Activated CD4-positive, alpha-beta memory T cell treated with anti-CD3 and anti-CD28 coated beads, Interleukin-2, amount 10 ng/mL, durations not matched to agents 7 days and 5 days (primary cell): ENCODE results near the gene GRAMD2A. TPM values are rescaled to one million over a fixed set of nuclear protein-coding genes. Genes with fewer than 3 reads are reported as not detected.
"Not testable (repeated sequence)": the region's sequence is repeated elsewhere in the genome, so short reads cannot be mapped to it uniquely, and the experiment has no call there.

Experiments used
- CTCF ChIA-PET: fragments of 350-600 bp; sonication (Branson Sonifier 250); formaldehyde crosslinking; loops from one replicate; lab custom pipeline; 2021; ENCODE audit warnings: antibody characterized with exemption, inconsistent platforms; lab: Charles Lee
- POLR2A ChIA-PET: fragments of 350-600 bp; sonication (Branson Sonifier 250); formaldehyde crosslinking; loops from one replicate; lab custom pipeline; 2021; ENCODE audit warnings: antibody characterized with exemption; lab: Charles Lee
- DNase-seq: peaks from one replicate; pipeline ENCODE4 v3.0.0-alpha.2; 2020
- H3K27ac Mint-ChIP-seq: one replicate; pipeline ENCODE4 v1.8.0; 2021; ENCODE audit warnings: mild to moderate bottlenecking, mixed read lengths
- H3K27me3 Mint-ChIP-seq: one replicate; pipeline ENCODE4 v1.8.0; 2021; ENCODE audit warnings: mixed read lengths
- H3K36me3 Mint-ChIP-seq: one replicate; pipeline ENCODE4 v1.8.0; 2021; ENCODE audit warnings: low read depth, mixed read lengths
- H3K4me1 Mint-ChIP-seq: one replicate; pipeline ENCODE4 v1.8.0; 2021; ENCODE audit warnings: mixed read lengths
- H3K4me3 Mint-ChIP-seq: one replicate; pipeline ENCODE4 v1.8.0; 2021; ENCODE audit warnings: mild to moderate bottlenecking, mixed read lengths
- H3K9me3 Mint-ChIP-seq: one replicate; pipeline ENCODE4 v1.8.0; 2021; ENCODE audit warnings: mixed read lengths
- total RNA-seq, 2 experiments: library from RNA; stranded (reverse); gene quantifications; one replicate each; pipeline ENCODE4 v1.2.3, GENCODE V29; 2021

The GRAMD2A gene
- total RNA-seq, 2 experiments from 2014 or later: not detected

DNA sequence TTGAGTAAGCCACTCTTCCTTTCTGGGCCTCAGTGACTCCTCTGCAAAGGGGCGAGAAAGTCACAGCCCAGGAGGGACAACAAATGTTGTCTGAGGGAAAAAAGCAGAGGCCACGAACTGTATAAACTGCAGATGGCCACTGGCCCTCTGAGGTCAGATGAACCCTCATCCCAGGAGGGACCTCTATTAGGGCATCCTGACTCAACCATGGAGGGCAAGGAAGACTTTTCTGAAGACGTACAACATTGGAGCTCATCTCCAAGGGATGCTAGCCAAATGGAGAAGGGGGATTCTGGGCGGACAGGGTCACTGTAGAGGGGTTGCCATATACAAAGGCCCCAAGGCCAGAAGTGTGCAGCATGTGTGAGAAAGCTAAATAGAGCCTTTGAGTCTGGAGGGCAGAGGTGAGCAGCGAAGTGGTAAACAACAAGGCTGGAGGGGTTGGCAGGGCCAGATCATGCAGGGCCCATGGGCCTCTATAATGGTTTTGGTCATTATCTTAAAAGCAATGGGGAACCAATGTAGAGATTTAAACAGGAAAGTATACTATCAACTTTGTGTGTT lies 16.7 kb downstream of the GRAMD2A start:
- DNase-seq: no peak
- Mint-ChIP-seq H3K36me3 (no peaks in the 10 kb centered on the region), H3K27me3 (peaks cover 33% of the 10 kb centered on the region), H3K4me3 (no peak overlapping the region), H3K27ac (no peak overlapping the region), H3K4me1 (no peaks in the 10 kb centered on the region), H3K9me3 (no peaks in the 10 kb centered on the region)
- CTCF ChIA-PET: interaction anchor here (1.5 kb wide), 1 partner anchor 16 kb away, joined by 3 read pairs; no protein-coding TSS in a partner anchor
- POLR2A ChIA-PET: no interaction called here

DNA sequence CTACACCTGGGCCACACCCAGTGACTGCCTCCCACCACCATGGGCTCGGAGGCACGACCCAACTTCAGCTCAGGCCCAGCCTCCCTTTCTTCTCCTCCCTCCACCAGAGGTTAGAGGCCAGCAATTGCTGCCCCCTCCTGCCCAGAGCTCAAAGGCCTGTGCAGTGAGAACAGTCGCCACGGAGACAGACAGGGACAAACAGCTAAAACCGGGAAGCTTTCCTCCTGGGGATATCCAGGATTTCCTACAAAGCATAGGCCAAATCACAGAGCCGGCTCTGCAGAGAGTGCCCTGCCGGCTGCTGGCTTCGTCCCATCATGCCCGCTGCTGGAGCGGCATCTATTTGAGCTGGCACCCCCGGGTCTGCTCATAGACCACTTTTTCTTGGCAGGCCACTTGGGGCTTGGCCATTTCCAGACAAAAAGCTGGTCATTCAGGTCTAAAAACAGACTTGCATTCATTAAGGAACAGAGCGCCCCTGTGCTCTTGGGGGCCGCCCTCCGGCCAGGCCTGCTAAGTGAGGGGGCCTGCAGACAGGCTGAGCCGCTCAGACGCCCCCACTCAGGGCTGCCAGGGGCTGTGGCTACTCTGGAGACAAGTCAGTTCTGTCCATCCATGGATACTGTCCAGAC lies 17.5 kb downstream of the GRAMD2A start:
- no peaks in the 10 kb centered on the region for H3K9me3 Mint-ChIP-seq
- ChIA-PET POLR2A (no interaction called here), CTCF (no interaction called here)
- H3K4me3 Mint-ChIP-seq: no peak overlapping the region
- H3K27me3 Mint-ChIP-seq: peaks cover 33% of the 10 kb centered on the region
- DNase-seq: no peak
- no peaks in the 10 kb centered on the region for H3K4me1 Mint-ChIP-seq
- H3K27ac Mint-ChIP-seq: no peak overlapping the region
- no peaks in the 10 kb centered on the region for H3K36me3 Mint-ChIP-seq

DNA sequence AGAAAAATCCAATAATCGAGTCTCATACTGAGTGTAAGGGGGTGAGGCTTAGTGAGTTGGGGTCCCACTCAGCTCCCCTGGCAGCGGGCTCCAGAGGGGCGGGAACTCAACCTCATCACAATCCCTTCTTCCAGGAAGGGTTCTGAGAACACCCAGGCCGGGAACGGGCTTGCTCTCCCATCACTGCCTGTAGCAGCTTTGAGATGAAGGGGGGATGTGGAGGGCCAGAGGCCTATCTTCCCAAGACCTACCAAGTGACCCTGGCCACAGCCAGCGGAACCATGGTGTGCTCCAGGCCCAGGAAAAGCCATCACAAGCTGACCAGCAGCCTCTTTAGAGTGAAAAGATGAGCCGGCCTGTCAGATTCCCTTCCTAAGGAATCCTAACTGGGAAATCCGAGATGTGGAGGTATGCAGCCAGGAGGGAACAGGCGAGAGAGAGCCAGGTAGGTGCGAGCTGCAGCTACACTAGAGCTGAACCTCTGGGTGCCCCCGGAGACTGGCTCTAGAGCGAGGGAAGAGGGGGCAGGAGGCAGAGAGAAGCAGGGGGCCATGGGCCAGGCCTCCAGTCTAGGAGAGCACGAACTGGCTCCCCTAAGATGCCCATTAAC lies 18.5 kb downstream of the GRAMD2A start:
- Mint-ChIP-seq H3K27ac (no peak overlapping the region), H3K9me3 (no peaks in the 10 kb centered on the region), H3K4me1 (no peaks in the 10 kb centered on the region), H3K36me3 (no peaks in the 10 kb centered on the region), H3K4me3 (no peak overlapping the region), H3K27me3 (peaks cover 30% of the 10 kb centered on the region)
- POLR2A ChIA-PET: no interaction called here
- CTCF ChIA-PET: interaction anchor here (0.7 kb wide), 1 partner anchor 149 kb away, joined by 5 read pairs; no protein-coding TSS in a partner anchor
- no peak for DNase-seq

DNA sequence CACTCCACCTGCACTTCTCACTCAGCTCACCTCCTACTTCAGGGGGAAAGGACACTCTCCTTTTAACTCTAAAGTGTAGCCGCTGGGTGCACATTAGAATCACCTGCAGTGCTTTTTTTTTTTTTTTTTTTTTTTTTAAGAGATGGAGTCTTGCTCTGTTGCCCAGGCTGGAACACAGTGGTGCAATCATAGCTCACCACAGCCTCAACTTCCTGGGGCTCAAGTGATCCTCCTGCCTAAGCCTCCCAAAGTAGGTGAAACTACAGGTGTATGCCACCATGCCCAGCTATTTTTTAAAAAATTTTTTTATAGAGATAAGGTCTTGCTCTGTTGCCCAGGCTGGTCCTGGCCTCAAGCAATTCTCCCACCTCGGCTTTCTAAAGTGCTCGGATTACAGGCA lies 20.8 kb downstream of the GRAMD2A start:
- Mint-ChIP-seq H3K36me3 (no peaks in the 10 kb centered on the region), H3K27me3 (peaks cover 17% of the 10 kb centered on the region), H3K27ac (no peak overlapping the region), H3K9me3 (no peaks in the 10 kb centered on the region), H3K4me3 (no peak overlapping the region), H3K4me1 (no peaks in the 10 kb centered on the region)
- ChIA-PET POLR2A (no interaction called here), CTCF (no interaction called here)
- no peak for DNase-seq

DNA sequence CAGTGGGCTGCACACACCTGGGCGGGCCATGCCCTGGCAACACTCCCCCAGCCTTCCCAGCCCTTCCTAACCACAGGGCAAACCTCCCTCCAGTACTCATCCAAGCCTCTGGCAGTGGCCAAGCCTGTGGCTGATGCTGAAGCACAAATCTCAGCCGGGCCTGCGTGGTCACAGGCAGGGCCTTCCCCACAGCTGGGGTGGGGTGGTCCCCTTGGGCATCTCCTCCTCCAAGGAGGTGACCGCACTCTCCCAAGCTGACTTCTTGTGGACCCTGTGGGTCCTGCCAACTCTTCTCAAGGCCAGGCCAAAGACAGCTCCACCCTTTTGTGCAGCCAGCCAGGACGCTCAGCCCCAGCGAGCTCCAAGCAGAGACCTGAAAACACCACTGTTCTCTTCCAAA lies 21.4 kb downstream of the GRAMD2A start:
- Mint-ChIP-seq H3K27ac (no peak overlapping the region), H3K27me3 (peaks cover 11% of the 10 kb centered on the region), H3K9me3 (no peaks in the 10 kb centered on the region), H3K4me3 (no peak overlapping the region), H3K4me1 (no peaks in the 10 kb centered on the region), H3K36me3 (no peaks in the 10 kb centered on the region)
- DNase-seq: no peak
- CTCF ChIA-PET: no interaction called here
- POLR2A ChIA-PET: interaction anchor here (1.1 kb wide), 1 partner anchor 14 kb away, joined by 3 read pairs; no protein-coding TSS in a partner anchor

DNA sequence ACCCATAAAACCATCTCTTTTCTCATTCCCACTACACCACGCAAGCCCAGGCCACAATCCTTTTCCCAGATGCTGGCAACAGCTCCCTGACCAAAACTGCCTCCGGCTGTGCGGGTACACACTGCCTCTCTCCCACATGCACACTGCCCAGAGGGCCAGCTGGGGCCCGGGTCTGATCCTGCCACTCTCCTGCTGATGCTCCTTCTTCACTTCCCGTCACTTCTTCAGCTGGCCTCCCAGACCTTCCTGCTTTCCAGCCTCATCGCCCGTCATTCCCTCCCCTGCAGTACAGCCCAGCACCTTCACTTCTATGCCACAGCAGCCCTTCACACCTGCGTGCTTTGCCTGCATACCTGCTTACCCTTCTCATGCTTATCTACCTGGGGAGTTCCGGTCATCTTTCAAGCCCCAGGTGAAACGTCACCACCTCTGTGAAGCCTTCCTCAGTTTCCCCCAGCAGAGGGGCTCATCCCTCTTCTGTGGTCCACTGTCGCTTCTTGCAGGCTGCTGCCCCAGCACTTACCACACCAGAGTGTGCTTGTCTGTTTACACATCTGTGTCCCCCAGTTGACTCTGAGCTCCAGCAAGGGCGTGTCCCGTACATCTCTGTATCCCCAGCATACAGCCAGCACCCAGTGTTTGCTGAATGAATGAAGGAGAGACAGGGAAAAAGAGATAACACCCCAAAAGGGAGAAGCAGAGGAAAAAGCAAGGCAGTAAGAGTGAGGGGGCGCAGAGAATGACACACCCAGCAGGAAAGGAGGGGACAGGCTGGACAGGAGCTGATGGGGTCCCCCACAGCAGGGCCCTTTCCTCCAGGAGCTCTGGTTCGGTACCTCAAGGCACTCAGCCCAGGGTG lies 22.2 kb downstream of the GRAMD2A start:
- H3K27me3 Mint-ChIP-seq: peaks cover 6% of the 10 kb centered on the region
- H3K4me1 Mint-ChIP-seq: no peaks in the 10 kb centered on the region
- no peaks in the 10 kb centered on the region for H3K36me3 Mint-ChIP-seq
- H3K27ac Mint-ChIP-seq: no peak overlapping the region
- POLR2A ChIA-PET: interaction anchor here (1.1 kb wide), 1 partner anchor 15 kb away, joined by 3 read pairs; no protein-coding TSS in a partner anchor
- no peak for DNase-seq
- no peaks in the 10 kb centered on the region for H3K9me3 Mint-ChIP-seq
- CTCF ChIA-PET: no interaction called here
- no peak overlapping the region for H3K4me3 Mint-ChIP-seq

DNA sequence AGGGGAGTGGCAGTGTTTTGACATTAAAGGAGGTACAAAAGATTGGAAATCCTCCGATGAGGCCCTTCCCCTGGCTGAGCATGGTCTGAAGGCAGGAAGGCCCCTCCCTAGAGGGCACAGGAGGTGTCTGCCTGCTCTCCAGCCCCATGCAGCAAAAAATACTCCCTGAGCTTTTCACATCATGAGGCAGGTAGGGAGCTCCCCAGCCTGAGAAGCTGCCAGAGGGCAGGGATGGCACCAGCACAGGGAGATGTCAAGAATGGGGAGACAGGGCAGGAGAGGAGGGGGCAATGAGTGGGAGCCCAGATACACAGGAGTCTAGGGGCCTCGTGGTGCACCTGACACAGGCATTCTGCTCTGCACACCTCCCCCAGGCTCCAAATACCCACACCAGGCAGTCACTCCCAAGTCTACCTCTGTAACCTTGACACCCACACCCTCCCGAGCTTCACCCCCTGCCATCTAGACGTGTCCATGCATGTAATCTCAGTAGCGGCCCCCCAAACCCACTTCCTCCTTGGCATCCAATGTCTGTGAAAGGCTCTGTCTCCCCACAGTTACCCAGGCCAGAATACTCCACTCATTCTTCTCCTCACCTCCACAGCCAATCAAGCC lies 22.9 kb downstream of the GRAMD2A start:
- ChIA-PET POLR2A (no interaction called here), CTCF (no interaction called here)

DNA sequence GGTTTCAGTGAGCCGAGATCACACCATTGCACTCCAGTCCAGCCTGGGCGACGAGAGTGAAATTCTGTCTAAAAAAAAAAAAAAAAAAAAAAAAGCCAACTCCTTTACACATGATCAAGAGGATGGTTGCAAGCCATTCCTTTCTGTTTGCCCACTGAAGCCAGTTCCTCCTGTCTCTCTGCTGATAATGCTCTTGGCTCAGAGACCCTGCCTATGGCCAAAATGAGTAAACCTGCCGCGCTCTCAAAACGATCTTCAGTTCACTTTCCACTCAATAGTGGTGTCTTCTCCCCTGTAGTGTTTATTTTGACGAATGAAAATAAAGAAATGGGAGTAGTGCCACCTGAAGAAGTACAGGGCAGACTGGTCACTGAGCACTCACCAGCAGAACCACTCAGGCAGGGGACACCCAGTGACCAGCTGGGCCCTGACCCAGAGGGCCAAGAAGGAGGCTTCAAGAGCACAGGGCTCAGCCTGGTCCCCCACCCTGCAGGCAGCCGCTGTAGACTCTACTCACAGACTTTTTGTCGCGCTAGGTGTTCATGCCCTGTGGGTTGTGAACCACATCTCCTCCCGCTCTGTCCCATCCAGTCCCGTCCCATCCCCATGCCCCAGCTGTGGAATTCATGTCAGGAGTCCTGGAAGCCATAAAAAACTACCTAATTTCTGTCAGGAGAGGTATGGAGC lies 23.6 kb downstream of the GRAMD2A start:
- no peak overlapping the region for H3K4me3 Mint-ChIP-seq
- peaks cover 3% of the 10 kb centered on the region for H3K4me1 Mint-ChIP-seq
- H3K36me3 Mint-ChIP-seq: no peaks in the 10 kb centered on the region
- peaks cover 6% of the 10 kb centered on the region for H3K27me3 Mint-ChIP-seq
- POLR2A ChIA-PET: no interaction called here
- no peak for DNase-seq
- no peak overlapping the region for H3K27ac Mint-ChIP-seq
- no peaks in the 10 kb centered on the region for H3K9me3 Mint-ChIP-seq
- CTCF ChIA-PET: no interaction called here

More for the DNA sequence above, 22.9 kb downstream of the GRAMD2A start:
- Mint-ChIP-seq H3K27me3 (peaks cover 6% of the 10 kb centered on the region), H3K27ac (no peak overlapping the region), H3K4me1 (no peaks in the 10 kb centered on the region), H3K9me3 (no peaks in the 10 kb centered on the region), H3K36me3 (no peaks in the 10 kb centered on the region), H3K4me3 (no peak overlapping the region)
- DNase-seq: no peak

DNA sequence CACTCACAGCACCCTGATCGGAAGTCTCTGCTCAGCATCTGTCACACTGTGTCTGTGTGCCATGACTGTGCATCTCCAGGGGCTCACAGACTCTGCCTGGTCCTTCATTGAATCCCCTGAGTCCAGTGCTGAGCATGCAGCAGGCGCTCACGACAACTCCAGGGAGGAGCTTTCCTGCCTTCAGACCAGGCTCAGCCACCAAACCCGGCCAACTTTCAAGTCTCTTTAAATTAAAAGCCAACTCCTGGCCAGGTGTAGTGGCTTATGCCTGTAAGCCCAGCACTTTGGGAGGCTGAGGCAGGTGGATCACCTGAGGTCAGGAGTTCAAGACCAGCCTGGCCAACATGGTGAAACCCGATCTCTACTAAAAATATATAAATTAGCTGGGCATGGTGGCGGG lies 24.2 kb downstream of the GRAMD2A start:
- no peaks in the 10 kb centered on the region for H3K36me3 Mint-ChIP-seq

DNA sequence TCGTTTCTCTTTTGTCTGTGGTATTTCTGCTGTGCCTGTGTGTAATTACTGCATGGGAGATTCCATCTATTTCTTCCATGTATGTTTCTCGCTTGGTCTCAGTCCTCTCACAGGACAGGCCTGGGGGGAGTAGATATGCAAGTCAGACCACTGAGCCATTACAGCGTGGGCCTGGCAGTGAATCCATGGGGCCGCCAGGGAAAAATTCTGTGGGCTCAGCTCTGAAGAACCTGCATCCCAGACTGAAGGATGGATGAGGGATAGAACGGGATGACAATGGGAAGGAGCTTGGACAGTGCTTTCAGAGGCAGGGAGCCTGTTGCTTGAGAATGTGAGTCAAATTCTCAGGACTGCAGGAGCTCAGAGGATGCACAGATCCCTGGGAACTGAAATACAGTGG lies 24.8 kb downstream of the GRAMD2A start:
- ChIA-PET CTCF (no interaction called here), POLR2A (no interaction called here)
- H3K36me3 Mint-ChIP-seq: no peaks in the 10 kb centered on the region
- H3K4me3 Mint-ChIP-seq: no peak overlapping the region
- H3K4me1 Mint-ChIP-seq: peaks cover 15% of the 10 kb centered on the region
- no peak for DNase-seq
- peaks cover 6% of the 10 kb centered on the region for H3K27me3 Mint-ChIP-seq
- H3K27ac Mint-ChIP-seq: no peak overlapping the region
- H3K9me3 Mint-ChIP-seq: no peaks in the 10 kb centered on the region

More for the DNA sequence above, 24.2 kb downstream of the GRAMD2A start:
- DNase-seq: no peak
- Mint-ChIP-seq H3K27me3 (peaks cover 6% of the 10 kb centered on the region), H3K4me1 (peaks cover 9% of the 10 kb centered on the region), H3K9me3 (no peaks in the 10 kb centered on the region), H3K27ac (no peak overlapping the region), H3K4me3 (no peak overlapping the region)
- ChIA-PET POLR2A (no interaction called here), CTCF (no interaction called here)

DNA sequence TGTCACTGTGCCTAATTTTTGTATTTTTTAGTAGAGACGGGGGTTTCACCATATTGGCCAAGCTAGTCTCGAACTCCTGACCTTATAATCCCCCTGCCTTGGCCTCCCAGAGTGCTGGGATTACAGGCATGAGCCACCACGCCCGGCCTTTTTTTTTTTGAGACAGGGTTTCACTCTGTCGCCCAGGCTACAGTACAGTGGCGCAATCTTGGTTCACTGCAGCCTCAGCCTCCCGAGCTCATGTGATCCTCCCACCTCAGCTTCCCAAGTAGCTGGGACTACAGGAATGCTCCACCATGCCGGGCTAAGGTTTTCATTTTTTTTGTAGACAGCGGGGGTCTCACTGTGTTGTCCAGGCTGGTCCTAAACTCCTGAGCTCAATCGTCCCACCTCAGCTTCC lies 25.6 kb downstream of the GRAMD2A start:
- DNase-seq: not testable (repeated sequence)

DNA sequence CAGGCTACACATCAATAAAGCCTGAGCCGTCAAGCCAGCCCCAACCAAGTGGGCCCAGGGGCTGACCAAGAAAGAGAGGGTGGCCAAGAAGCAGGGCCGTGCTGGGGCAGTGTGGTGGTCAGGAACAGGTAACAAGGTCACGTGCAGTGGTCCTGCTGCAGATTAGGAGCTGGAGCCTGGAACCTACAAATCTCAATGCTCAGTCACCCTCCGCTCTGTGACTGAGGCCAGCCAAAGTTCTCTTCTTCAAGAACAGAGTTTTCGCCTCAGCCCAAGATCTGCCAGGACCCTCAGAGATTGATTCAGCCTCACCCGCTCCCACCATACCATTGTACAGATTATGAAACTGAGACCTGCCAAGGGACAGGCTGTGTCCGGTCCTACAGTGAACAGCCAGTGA lies 26.9 kb downstream of the GRAMD2A start:
- POLR2A ChIA-PET: no interaction called here
- no peaks in the 10 kb centered on the region for H3K36me3 Mint-ChIP-seq

More for the DNA sequence above, 25.6 kb downstream of the GRAMD2A start:
- H3K4me1 Mint-ChIP-seq: peaks cover 15% of the 10 kb centered on the region
- H3K9me3 Mint-ChIP-seq, H3K27ac Mint-ChIP-seq, H3K36me3 Mint-ChIP-seq, CTCF ChIA-PET, POLR2A ChIA-PET, H3K4me3 Mint-ChIP-seq, H3K27me3 Mint-ChIP-seq: not testable (repeated sequence)

More for the DNA sequence above, 26.9 kb downstream of the GRAMD2A start:
- Mint-ChIP-seq H3K4me1 (peaks cover 15% of the 10 kb centered on the region), H3K27ac (no peak overlapping the region), H3K9me3 (no peaks in the 10 kb centered on the region), H3K4me3 (no peak overlapping the region), H3K27me3 (peaks cover 6% of the 10 kb centered on the region)
- CTCF ChIA-PET: no interaction called here
- DNase-seq: no peak
